GM12878 (cell line): ENCODE results near the gene PKMYT1. TPM values are rescaled to one million over a fixed set of nuclear protein-coding genes. Genes with fewer than 3 reads are reported as not detected.

Experiments used
- ATAC-seq: fragments of 200-7000 bp; cut with Tn5 transposase; 3 replicates; pipeline ENCODE4 v1.9.1; 2020; ENCODE audit warnings: mild to moderate bottlenecking, moderate library complexity
- BruUV-seq: library from RNA; stranded (reverse); fragments of 400-500 nt; replicated peaks from 2 replicates; lab custom pipeline; 2021; lab: Mats Ljungman, UMichigan
- CTCF ChIA-PET: fragments of 300-600 bp; sonication (Branson Sonifier 250); formaldehyde crosslinking; extraction: SDS; loops from one replicate; lab custom pipeline; 2021; ENCODE audit warnings: inconsistent platforms; lab: Yijun Ruan, JAX
- POLR2A ChIA-PET: fragments of 350-600 bp; formaldehyde crosslinking; extraction: SDS; loops from one replicate; lab custom pipeline; 2021; ENCODE audit warnings: inconsistent platforms; lab: Charles Lee
- RAD21 ChIA-PET: fragments of 300-600 bp; sonication (Branson Sonifier 250); formaldehyde crosslinking; loops from one replicate; lab custom pipeline; 2023; ENCODE audit warnings: antibody characterized with exemption; ENCODE audit not compliant: unreplicated experiment; lab: Charles Lee
- SMC1A ChIA-PET: fragments of 300-600 bp; sonication (Branson Sonifier 250); formaldehyde crosslinking; loops from one replicate; lab custom pipeline; 2023; ENCODE audit not compliant: unreplicated experiment, uncharacterized antibody; lab: Charles Lee
- DNase-seq: peaks from one replicate; pipeline ENCODE4 v3.0.0-alpha.2; 2011; ENCODE audit warnings: low read depth, low spot score
- FAIRE-seq: peaks from 3 replicates; lab custom pipeline; 2011; peaks lifted over from hg19 to GRCh38; lab: Jason Lieb, UNC
- H2AFZ ChIP-seq: 2 replicates; pipeline ENCODE4 v1.6.0; 2011; ENCODE audit warnings: low read depth, low read length, control low read depth; ENCODE audit not compliant: control insufficient read depth
- H3K27ac ChIP-seq: 2 replicates; pipeline ENCODE4 v1.5.1; 2011; ENCODE audit warnings: control low read depth; ENCODE audit not compliant: control insufficient read depth, insufficient read depth
- H3K27me3 ChIP-seq, 2 experiments: replicated peaks in 1 of 2; 2 replicates each; pipeline versions ENCODE4 v1.6.0 to v1.6.1; 2011; ENCODE audit warnings: low read length in 1 of 2; ENCODE audit not compliant: control insufficient read depth in 2 of 2, insufficient read depth in 2 of 2
- H3K36me3 ChIP-seq, 2 experiments: 2 replicates each; pipeline ENCODE4 v1.5.1; 2011; ENCODE audit warnings: low read length in 1 of 2; ENCODE audit not compliant: control insufficient read depth in 2 of 2, insufficient read depth in 2 of 2
- H3K4me1 ChIP-seq: 2 replicates; pipeline ENCODE4 v1.6.1; 2011; ENCODE audit warnings: mild to moderate bottlenecking, low read length, moderate library complexity, mixed read lengths; ENCODE audit not compliant: control insufficient read depth, insufficient read depth
- H3K4me2 ChIP-seq: 2 replicates; pipeline ENCODE4 v1.6.0; 2011; ENCODE audit warnings: control low read depth; ENCODE audit not compliant: control insufficient read depth, insufficient read depth
- H3K4me3 ChIP-seq: fragments of 200-600 bp; sonication (generic); 2 replicates; pipeline ENCODE4 v1.5.1; 2016
- H3K79me2 ChIP-seq: 2 replicates; pipeline ENCODE4 v1.6.0; 2011; ENCODE audit warnings: low read length; ENCODE audit not compliant: control insufficient read depth, insufficient read depth
- H3K9ac ChIP-seq: 2 replicates; pipeline ENCODE4 v1.8.0; 2011; ENCODE audit warnings: low read length, control low read depth, mixed read lengths; ENCODE audit not compliant: control insufficient read depth, insufficient read depth
- H3K9me3 ChIP-seq: replicated peaks from 3 replicates; pipeline ENCODE4 v1.5.1; 2011; ENCODE audit warnings: mild to moderate bottlenecking, low read length; ENCODE audit not compliant: control insufficient read depth, insufficient read depth
- H4K20me1 ChIP-seq: 2 replicates; pipeline ENCODE4 v1.6.0; 2011; ENCODE audit not compliant: control insufficient read depth, insufficient read depth
- BCL11A ChIP-seq: IDR thresholded peaks from 2 replicates; pipeline ENCODE4 v1.6.1; 2011; ENCODE audit warnings: low read depth, low read length
- BHLHE40 ChIP-seq, 2 experiments: fragments of 450-650 bp in 1 of 2; IDR thresholded peaks; 2 replicates each; pipeline ENCODE4 v1.6.1; 2011 to 2017; ENCODE audit warnings: low read depth in 2 of 2, borderline replicate concordance in 1 of 2, improper control_type of control experiment in 1 of 2, low read length in 1 of 2, mild to moderate bottlenecking in 1 of 2
- CHD2 ChIP-seq: IDR thresholded peaks from 2 replicates; pipeline ENCODE4 v1.6.1; 2011; ENCODE audit warnings: low read depth, low read length, improper control_type of control experiment, borderline replicate concordance
- CREM ChIP-seq: IDR thresholded peaks from 2 replicates; pipeline ENCODE4 v1.6.1; 2014; ENCODE audit warnings: antibody characterized with exemption, low read depth
- CUX1 ChIP-seq: IDR thresholded peaks from 2 replicates; pipeline ENCODE4 v1.6.1; 2012; ENCODE audit warnings: improper control_type of control experiment, low read depth, low read length; ENCODE audit not compliant: insufficient replicate concordance
- IKZF1 ChIP-seq: fragments of 450-650 bp; conservative IDR thresholded peaks from 2 replicates; pipeline ENCODE4 v1.6.1; 2017; ENCODE audit warnings: antibody characterized with exemption, mild to moderate bottlenecking
- IKZF2 ChIP-seq, 2 experiments: fragments of 450-650 bp; IDR thresholded peaks; 2 replicates each; pipeline ENCODE4 v1.6.1; 2017; ENCODE audit warnings: mild to moderate bottlenecking in 2 of 2, moderate library complexity in 2 of 2
- MAX ChIP-seq: IDR thresholded peaks from 2 replicates; pipeline ENCODE4 v1.6.1; 2012; ENCODE audit warnings: low read depth, low read length, improper control_type of control experiment
- NR2F1 ChIP-seq: fragments of 450-650 bp; conservative IDR thresholded peaks from 2 replicates; pipeline ENCODE4 v1.6.1; 2017; ENCODE audit warnings: mild to moderate bottlenecking
- POLR2AphosphoS5 ChIP-seq: IDR thresholded peaks from 2 replicates; pipeline ENCODE4 v1.6.1; 2011; ENCODE audit warnings: mild to moderate bottlenecking, low read length, inconsistent platforms
- SIN3A ChIP-seq: IDR thresholded peaks from 2 replicates; pipeline ENCODE4 v1.6.1; 2012; ENCODE audit warnings: low read depth, low read length, improper control_type of control experiment
- SMARCA5 ChIP-seq: fragments of 450-650 bp; IDR thresholded peaks from 2 replicates; pipeline ENCODE4 v1.6.1; 2017; ENCODE audit warnings: mild to moderate bottlenecking
- SMC3 ChIP-seq: IDR thresholded peaks from 2 replicates; pipeline ENCODE4 v1.6.1; 2011; ENCODE audit warnings: low read length, improper control_type of control experiment, borderline replicate concordance
- TCF3 ChIP-seq: IDR thresholded peaks from 2 replicates; pipeline ENCODE4 v1.6.1; 2012; ENCODE audit warnings: low read depth, mild to moderate bottlenecking, low read length, borderline replicate concordance; ENCODE audit not compliant: insufficient read depth
- YY1 ChIP-seq: IDR thresholded peaks from 2 replicates; pipeline ENCODE4 v1.6.1; 2011; ENCODE audit warnings: low read depth, mild to moderate bottlenecking, low read length
- WGBS: methylation state at CpG from one replicate; pipeline ENCODE4 v1.1.6; 2016; ENCODE audit warnings: low lambda C conversion rate; ENCODE audit not compliant: insufficient replicate concordance, insufficient coverage; ENCODE audit errors: missing lambda C conversion rate; 5-methylcytosine and 5-hydroxymethylcytosine counted together
- in situ Hi-C: fragments of 300-500 bp; cut with MboI; formaldehyde crosslinking; loops from 9 replicates; pipeline ENCODE4 v1.14.3; 2018; ENCODE audit warnings: mixed read lengths
- intact Hi-C: fragments of 100-400 bp; cut with micrococcal nuclease; formaldehyde crosslinking; loops from one replicate; pipeline ENCODE4 v1.14.2; 2022; ENCODE audit not compliant: unreplicated experiment
- polyA plus RNA-seq, 11 experiments: library from polyadenylated mRNA; depleted of rRNA in 4 of 11; unstranded in 6 of 11; stranded (reverse) in 5 of 11; fragments of >200 nt; fragmentation: Nextera tagmentation in 4 of 11; fragmentation: Illumina TruSeq in 1 of 11; extraction: Ambion mirVana in 4 of 11; extraction: Trizol in 1 of 11; gene quantifications; 1 replicate in 1 of 11; 2 replicates in 10 of 11; pipeline versions ENCODE4 v1.2.1 to v1.2.3, GENCODE V29; 2011 to 2016; ENCODE audit warnings: inconsistent platforms in 2 of 11, missing spikeins in 2 of 11, low read depth in 1 of 11
- total RNA-seq, 4 experiments: library from RNA; depleted of rRNA in 3 of 4; stranded (reverse); fragments of >200 nt in 3 of 4; fragmentation: Illumina TruSeq in 1 of 4; extraction: Trizol in 1 of 4; gene quantifications; 2 replicates each; pipeline versions ENCODE4 v1.2.1 to v1.2.3, GENCODE V29; 2013 to 2021

The PKMYT1 gene
- total and polyA plus RNA-seq, 10 of the 15 experiments (the other 5 are each of a cell fraction or from before 2014, with no cell fraction given) = 4.6 to 101 (median 29.9) TPM

GRCh38 chr16:2970563-2970962 is 9.7 kb downstream of the PKMYT1 start (continued):
- no peak for TF ChIP-seq CUX1

GRCh38 chr16:2969545-2970521 is 10.4 kb downstream of the PKMYT1 start:
- DNase-seq = no peak
- under 1% methylated on average over 66 of the region's 83 CpGs for WGBS
- H3K4me2 ChIP-seq = peak overlapping the region; percentile 84
- peaks cover 24% of the 10 kb centered on the region for H3K4me1 ChIP-seq
- H3K36me3 ChIP-seq = peaks cover 4 to 12% of the 10 kb centered on the region in 2 experiments; a peak in 3 of 4 replicates
- peak overlapping the region; percentile 86 for H2AFZ ChIP-seq
- peak overlapping the region; percentile 80 for H3K9ac ChIP-seq
- in situ Hi-C loops (no loop called here), intact Hi-C loops (no loop called here)
- H3K27ac ChIP-seq = peak overlapping the region; percentile 78
- RAD21 ChIA-PET = interaction anchor here (0.6 to 1.7 kb wide), 5 partner anchors 11 to 130 kb away, joined by 3 to 6 read pairs (median 3); partner anchors contain the start of gene PKMYT1
- POLR2A ChIA-PET = interaction anchor here (1.0 to 2.0 kb wide), 2 partner anchors 11 kb away, joined by 3 to 18 read pairs; partner anchors contain the start of gene PKMYT1
- no TSS peak for BruUV-seq
- peak; percentile 74 for ATAC-seq
- H3K79me2 ChIP-seq = peaks cover 16% of the 10 kb centered on the region
- no peaks in the 10 kb centered on the region for H4K20me1 ChIP-seq
- SMC1A ChIA-PET = interaction anchor here (1.2 to 1.3 kb wide), 2 partner anchors 8 to 13 kb away, joined by 3 to 5 read pairs; no protein-coding TSS in a partner anchor
- CTCF ChIA-PET = interaction anchor here (0.6 to 1.6 kb wide), 13 partner anchors 9 to 102 kb away, joined by 3 to 13 read pairs (median 4); partner anchors contain the start of genes FLYWCH1 and PKMYT1
- peak; percentile 52 for FAIRE-seq
- H3K27me3 ChIP-seq = no peaks in the 10 kb centered on the region
- H3K9me3 ChIP-seq = no peaks in the 10 kb centered on the region
- peak overlapping the region; percentile 91 for H3K4me3 ChIP-seq
- TF ChIP-seq SMARCA5 = peak; percentile 72; the same call in 1 of the 2 replicates
- TF ChIP-seq BCL11A = peak; percentile 17; the same call in 1 of the 2 replicates
- peak; percentile 65; the same call in 1 of the 2 replicates for TF ChIP-seq SIN3A
- peak; percentile 22; the same call in 1 of the 2 replicates for TF ChIP-seq SMC3
- TF ChIP-seq BHLHE40 (IDR thresholded peaks at IDR 0.05; ENCODE audit: borderline replicate concordance in 1 of 2, low read depth in 2 of 2, low read length in 1 of 2) = peak in 1 of 2 experiments; percentile 27; a peak in 1 of 4 replicates
- TF ChIP-seq YY1 = 0 out of 2 replicates have a peak, but pooled peaks have one; percentile 34
- TF ChIP-seq TCF3 = 0 out of 2 replicates have a peak, but pooled peaks have one; percentile 14
- TF ChIP-seq IKZF2 (IDR thresholded peaks at IDR 0.05) = 0 out of 4 replicates have a peak, but pooled peaks have one; percentile 31 to 47
- 0 out of 2 replicates have a peak, but pooled peaks have one; percentile 29 for TF ChIP-seq POLR2AphosphoS5
- TF ChIP-seq IKZF1 = peak; percentile 40
- TF ChIP-seq NR2F1 = peak; percentile 33
- TF ChIP-seq CHD2 = 0 out of 2 replicates have a peak, but pooled peaks have one; percentile 49
- no peak for TF ChIP-seq CREM
- TF ChIP-seq MAX = 0 out of 2 replicates have a peak, but pooled peaks have one; percentile 6
